Measurements from ENCODE around the gene SOX11. TPM values are rescaled to one million over a fixed set of nuclear protein-coding genes. Genes with fewer than 3 reads are reported as not detected.

The SOX11 gene
- polyA plus RNA-seq, 1 donor (not counting 4 experiments of a cell fraction or from before 2014, with no cell fraction given): not detected

DNA sequence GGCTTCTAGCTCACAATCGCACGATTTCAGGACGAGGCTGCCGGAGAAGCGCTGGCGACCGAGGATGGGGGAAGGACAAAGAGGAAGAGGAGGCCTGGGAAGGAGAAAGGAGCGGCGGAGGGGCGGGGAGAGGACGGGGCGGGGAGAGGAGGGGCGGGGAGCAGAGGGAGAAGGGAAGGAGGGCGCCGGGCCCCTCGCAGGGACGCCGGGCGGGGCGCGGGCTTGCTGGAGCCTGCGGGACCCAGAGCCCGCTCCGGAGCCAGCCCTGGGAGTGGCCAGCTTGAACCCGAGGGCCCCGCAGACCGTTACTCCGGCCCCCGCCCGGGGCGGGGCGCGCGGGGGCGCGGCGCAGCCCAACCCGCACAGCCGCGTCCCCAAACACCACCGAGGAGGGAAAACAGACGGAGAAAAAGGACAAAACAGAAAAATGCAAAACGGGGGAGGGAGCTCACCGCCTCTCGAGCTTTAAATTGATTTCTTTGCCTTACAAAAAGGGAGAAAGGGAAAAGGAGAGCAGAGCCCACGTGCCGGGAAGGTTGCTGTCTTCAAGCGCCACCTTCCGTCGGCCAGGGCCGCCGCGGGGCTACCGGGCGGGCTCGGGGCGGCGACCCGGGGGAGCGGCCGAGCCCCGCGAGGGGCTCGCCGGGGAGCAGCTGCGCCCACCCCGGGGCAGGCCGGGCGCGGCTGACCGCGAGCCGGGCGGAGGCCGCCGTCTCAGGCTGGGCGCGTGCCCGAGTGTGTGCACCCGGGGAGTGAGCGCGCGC, 781 bp upstream of the SOX11 start:
- FAIRE-seq: no peak
- Histone ChIP-seq H2AFZ (ENCODE audit: control insufficient read depth, low read length) (no peak overlapping the region), H3K27me3 (ENCODE audit: control insufficient read depth, extremely low read depth, insufficient read depth, low read length) (peaks cover 59% of the 10 kb centered on the region), H3K79me2 (ENCODE audit: control insufficient read depth, insufficient read depth, low read length) (no peaks in the 10 kb centered on the region), H3K9me3 (ENCODE audit: control insufficient read depth, low read depth, low read length) (no peaks in the 10 kb centered on the region), H3K27ac (ENCODE audit: control insufficient read depth, insufficient read depth, low read length) (no peak overlapping the region), H3K9ac (ENCODE audit: control insufficient read depth, extremely low read depth, insufficient read depth, low read length) (no peak overlapping the region), H4K20me1 (ENCODE audit: control insufficient read depth, extremely low read depth, insufficient read depth, low read length) (no peaks in the 10 kb centered on the region), H3K36me3 (ENCODE audit: control insufficient read depth in 2 of 2, extremely low read depth in 1 of 2, insufficient read depth in 2 of 2, low read length in 2 of 2) (no peaks in the 10 kb centered on the region), H3K4me3 (ENCODE audit: control insufficient read depth in 2 of 3, extremely low read depth in 1 of 3, insufficient read depth in 2 of 3, low read depth in 1 of 3, low read length in 3 of 3) (no peak overlapping the region), H3K4me1 (ENCODE audit: control insufficient read depth, extremely low read depth, insufficient read depth, low read length) (no peaks in the 10 kb centered on the region), H3K9me1 (ENCODE audit: control insufficient read depth, extremely low read depth, insufficient read depth, low read length) (no peaks in the 10 kb centered on the region), H3K4me2 (ENCODE audit: control insufficient read depth, extremely low read depth, insufficient read depth, low read depth, low read length) (no peak overlapping the region)
- dilution Hi-C loops (cut with MboI; ENCODE audit: extremely low pct_ligation_motif_present, low sequenced_read_pairs): no loop called here
- TF ChIP-seq EZH2 (IDR thresholded peaks at IDR 0.05; ENCODE audit: low read length): peak; percentile 57
- TF ChIP-seq, protein P1, sequence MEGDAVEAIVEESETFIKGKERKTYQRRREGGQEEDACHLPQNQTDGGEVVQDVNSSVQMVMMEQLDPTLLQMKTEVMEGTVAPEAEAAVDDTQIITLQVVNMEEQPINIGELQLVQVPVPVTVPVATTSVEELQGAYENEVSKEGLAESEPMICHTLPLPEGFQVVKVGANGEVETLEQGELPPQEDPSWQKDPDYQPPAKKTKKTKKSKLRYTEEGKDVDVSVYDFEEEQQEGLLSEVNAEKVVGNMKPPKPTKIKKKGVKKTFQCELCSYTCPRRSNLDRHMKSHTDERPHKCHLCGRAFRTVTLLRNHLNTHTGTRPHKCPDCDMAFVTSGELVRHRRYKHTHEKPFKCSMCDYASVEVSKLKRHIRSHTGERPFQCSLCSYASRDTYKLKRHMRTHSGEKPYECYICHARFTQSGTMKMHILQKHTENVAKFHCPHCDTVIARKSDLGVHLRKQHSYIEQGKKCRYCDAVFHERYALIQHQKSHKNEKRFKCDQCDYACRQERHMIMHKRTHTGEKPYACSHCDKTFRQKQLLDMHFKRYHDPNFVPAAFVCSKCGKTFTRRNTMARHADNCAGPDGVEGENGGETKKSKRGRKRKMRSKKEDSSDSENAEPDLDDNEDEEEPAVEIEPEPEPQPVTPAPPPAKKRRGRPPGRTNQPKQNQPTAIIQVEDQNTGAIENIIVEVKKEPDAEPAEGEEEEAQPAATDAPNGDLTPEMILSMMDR (optimal IDR thresholded peaks at IDR 0.05 in 1 of 3, IDR thresholded peaks at IDR 0.05 in 1 of 3, conservative IDR thresholded peaks at IDR 0.05 in 1 of 3; ENCODE audit: extremely low read depth in 1 of 3, insufficient read depth in 2 of 3, low read length in 3 of 3): no peak
- DNase-seq (ENCODE audit: low read depth, low spot score): no peak

DNA sequence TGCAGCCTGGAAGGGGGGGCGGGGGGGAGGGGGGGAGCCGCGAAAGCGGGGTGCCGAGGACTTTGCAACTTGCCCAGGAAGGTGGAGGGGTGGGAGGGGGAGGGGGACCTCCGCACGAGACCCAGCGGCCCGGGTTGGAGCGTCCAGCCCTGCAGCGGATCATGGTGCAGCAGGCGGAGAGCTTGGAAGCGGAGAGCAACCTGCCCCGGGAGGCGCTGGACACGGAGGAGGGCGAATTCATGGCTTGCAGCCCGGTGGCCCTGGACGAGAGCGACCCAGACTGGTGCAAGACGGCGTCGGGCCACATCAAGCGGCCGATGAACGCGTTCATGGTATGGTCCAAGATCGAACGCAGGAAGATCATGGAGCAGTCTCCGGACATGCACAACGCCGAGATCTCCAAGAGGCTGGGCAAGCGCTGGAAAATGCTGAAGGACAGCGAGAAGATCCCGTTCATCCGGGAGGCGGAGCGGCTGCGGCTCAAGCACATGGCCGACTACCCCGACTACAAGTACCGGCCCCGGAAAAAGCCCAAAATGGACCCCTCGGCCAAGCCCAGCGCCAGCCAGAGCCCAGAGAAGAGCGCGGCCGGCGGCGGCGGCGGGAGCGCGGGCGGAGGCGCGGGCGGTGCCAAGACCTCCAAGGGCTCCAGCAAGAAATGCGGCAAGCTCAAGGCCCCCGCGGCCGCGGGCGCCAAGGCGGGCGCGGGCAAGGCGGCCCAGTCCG, 540 bp downstream of the SOX11 start:
- H2AFZ ChIP-seq (ENCODE audit: control insufficient read depth, low read length): no peak overlapping the region
- no peaks in the 10 kb centered on the region for H3K4me1 ChIP-seq (ENCODE audit: control insufficient read depth, extremely low read depth, insufficient read depth, low read length)
- peaks cover 67% of the 10 kb centered on the region for H3K27me3 ChIP-seq (ENCODE audit: control insufficient read depth, extremely low read depth, insufficient read depth, low read length)
- TF ChIP-seq, protein P1 (optimal IDR thresholded peaks at IDR 0.05 in 1 of 3, IDR thresholded peaks at IDR 0.05 in 1 of 3, conservative IDR thresholded peaks at IDR 0.05 in 1 of 3; ENCODE audit: extremely low read depth in 1 of 3, insufficient read depth in 2 of 3, low read length in 3 of 3): no peak
- TF ChIP-seq EZH2 (IDR thresholded peaks at IDR 0.05; ENCODE audit: low read length): peak; percentile 82
- FAIRE-seq: no peak
- H4K20me1 ChIP-seq (ENCODE audit: control insufficient read depth, extremely low read depth, insufficient read depth, low read length): no peaks in the 10 kb centered on the region
- no peak overlapping the region for H3K27ac ChIP-seq (ENCODE audit: control insufficient read depth, insufficient read depth, low read length)
- H3K79me2 ChIP-seq (ENCODE audit: control insufficient read depth, insufficient read depth, low read length): no peaks in the 10 kb centered on the region
- H3K36me3 ChIP-seq (ENCODE audit: control insufficient read depth in 2 of 2, extremely low read depth in 1 of 2, insufficient read depth in 2 of 2, low read length in 2 of 2): no peaks in the 10 kb centered on the region
- H3K9me3 ChIP-seq (ENCODE audit: control insufficient read depth, low read depth, low read length): no peaks in the 10 kb centered on the region
- no peak for DNase-seq (ENCODE audit: low read depth, low spot score)
- no peak overlapping the region for H3K9ac ChIP-seq (ENCODE audit: control insufficient read depth, extremely low read depth, insufficient read depth, low read length)
- H3K4me3 ChIP-seq (ENCODE audit: control insufficient read depth in 2 of 3, extremely low read depth in 1 of 3, insufficient read depth in 2 of 3, low read depth in 1 of 3, low read length in 3 of 3): no peak overlapping the region
- H3K4me2 ChIP-seq (ENCODE audit: control insufficient read depth, extremely low read depth, insufficient read depth, low read depth, low read length): no peak overlapping the region
- no peaks in the 10 kb centered on the region for H3K9me1 ChIP-seq (ENCODE audit: control insufficient read depth, extremely low read depth, insufficient read depth, low read length)
- dilution Hi-C loops (cut with MboI; ENCODE audit: extremely low pct_ligation_motif_present, low sequenced_read_pairs): no loop called here

Measured in keratinocyte (primary cell).